HT-29 (cell line): ENCODE measurements around the gene MYCBP2. TPM values are rescaled to one million over a fixed set of nuclear protein-coding genes. Genes with fewer than 3 reads are reported as not detected.
"Not testable (repeated sequence)": the region's sequence is repeated elsewhere in the genome, so short reads cannot be mapped to it uniquely, and the experiment has no call there.

Experiments
- DNase-seq: peaks from one replicate; pipeline ENCODE4 v3.0.0-alpha.2; 2015; ENCODE audit warnings: low spot score
- total RNA-seq: library from RNA; depleted of rRNA; stranded (reverse); fragments of >200 nt; shearing (Covaris generic); gene quantifications from 2 replicates; pipeline ENCODE4 v1.2.3, GENCODE V29; 2014

MYCBP2 gene
- total RNA-seq, 1 experiment from 2014 or later, result 54.9 TPM

DNA sequence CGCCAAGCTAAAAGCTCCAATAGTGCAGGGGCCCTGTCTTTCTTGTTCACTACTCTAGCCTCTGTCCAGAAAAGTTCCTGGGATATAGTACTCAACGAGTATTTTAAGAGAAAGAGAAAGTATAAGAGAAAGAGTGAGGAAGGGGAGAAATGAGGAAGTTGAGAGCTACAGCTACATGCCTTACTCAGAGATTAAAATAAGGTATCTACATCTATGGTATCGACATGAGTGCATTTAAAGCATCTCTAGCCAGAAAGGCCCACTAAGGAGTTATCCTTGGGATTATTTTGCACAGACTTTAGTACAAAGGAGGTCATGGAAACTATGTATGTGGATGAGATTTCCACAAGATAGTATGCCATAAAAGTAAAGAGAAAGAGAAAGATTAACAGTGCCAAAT lies 28.5 kb downstream of the MYCBP2 start:
- no peak for DNase-seq

DNA sequence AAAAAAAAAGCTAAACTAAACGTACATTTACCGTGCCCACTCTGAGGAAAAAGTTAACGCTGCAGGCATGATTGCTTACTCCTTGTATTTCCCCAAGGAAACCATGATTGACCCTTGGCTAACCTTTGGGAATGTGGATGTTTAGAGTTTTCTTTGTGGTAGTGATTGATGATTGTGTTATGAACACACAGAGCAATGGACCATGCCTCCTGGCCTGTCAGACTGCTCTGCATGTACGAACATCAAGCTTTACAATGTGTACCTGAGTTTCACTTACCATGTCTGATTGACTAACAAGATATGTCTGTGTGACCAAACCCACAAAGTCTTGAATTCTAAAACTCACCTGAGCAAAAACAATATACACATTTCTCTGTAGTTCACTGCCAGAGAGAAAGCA lies 35.1 kb downstream of the MYCBP2 start:
- DNase-seq, result no peak

DNA sequence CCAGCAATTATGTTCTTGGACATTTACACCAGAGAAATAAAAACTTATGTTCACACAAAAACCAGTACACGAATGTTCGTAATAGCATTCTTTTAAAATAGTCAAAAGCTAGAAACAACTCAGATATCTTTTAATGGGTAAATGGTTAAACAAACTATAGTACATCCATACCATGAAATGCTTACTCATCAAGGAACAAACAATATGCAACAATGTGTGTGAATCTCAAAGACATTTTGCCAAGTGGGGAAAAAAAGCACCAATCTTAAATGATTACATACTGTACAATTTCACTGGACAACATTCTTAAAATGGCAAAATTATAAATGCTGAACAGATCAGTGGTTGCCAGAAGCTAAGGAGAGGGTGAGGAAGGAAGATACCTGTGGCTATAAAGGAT lies 36.6 kb downstream of the MYCBP2 start:
- no peak for DNase-seq

DNA sequence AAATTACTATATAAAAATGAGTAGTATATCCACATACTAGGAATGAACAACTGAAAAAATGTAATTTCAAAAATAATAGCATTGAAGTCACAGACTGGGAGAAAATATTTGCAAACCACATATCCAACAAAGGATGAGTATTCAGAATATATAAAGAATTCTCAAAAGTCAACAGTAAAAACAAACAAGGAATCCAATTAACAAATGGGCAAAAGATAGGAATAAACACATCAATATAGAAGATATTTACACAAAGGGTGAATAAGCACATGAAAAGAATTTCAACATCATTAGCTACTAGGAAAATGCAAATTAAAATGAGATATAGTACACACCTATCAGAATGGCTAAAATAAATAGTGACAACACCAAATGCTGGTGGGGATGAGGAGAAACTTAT lies 37.0 kb downstream of the MYCBP2 start:
- no peak for DNase-seq

DNA sequence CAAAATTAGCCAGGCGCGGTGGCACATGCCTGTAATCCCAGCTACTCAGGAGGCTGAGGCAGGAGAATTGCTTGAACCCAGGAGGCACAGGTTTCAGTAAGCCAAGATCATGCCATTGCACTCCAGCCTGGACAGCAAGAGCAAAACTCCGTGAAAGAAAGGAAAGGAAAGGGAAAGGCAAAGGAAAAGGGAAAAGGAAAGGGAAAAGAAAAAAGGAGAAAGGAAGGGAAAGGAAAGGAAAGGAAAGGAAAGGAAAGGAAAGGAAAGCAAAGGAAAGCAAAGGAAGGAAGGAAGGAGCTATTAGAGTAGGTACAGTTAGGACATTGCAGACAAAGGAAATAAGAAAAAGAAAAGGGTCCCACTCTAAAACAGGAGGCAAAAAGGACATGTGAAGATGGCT lies 41.3 kb downstream of the MYCBP2 start:
- not testable (repeated sequence) for DNase-seq

DNA sequence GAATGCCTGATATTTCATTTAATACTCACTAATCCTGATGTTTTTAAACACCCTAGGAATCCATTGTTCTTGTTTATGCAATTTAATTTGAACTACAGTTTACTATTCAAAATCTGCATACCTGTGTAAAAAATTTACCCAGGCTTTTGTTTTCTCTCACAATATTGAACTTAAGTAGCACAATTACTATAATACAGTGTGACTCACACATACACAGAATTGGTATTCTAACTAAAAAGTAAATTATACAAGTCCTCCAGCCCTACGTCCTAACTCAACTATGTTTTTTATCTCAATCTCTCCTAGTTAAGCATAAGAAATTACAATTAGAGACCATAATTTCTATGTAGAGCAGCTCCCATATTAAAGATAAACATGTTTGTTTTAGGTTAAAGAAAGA lies 41.8 kb downstream of the MYCBP2 start:
- no peak for DNase-seq

DNA sequence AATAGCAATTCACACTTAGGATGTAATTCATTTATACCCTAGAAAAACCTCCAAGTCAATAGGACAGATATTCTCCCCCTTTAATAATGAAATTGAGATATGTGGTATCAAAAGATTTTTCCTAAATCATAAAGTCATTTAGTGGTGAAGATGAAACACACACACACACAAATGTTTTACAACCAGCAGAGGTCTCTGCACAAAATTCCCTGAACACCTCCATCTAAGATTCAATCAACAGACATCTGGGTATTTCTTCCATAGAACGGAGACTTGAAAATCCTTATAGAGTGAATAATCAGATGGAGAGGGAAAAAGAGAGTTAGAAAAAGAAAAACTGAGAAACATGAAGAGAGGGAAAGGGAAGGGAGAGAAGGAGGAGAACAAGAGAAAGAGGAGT lies 52.8 kb downstream of the MYCBP2 start:
- no peak for DNase-seq

DNA sequence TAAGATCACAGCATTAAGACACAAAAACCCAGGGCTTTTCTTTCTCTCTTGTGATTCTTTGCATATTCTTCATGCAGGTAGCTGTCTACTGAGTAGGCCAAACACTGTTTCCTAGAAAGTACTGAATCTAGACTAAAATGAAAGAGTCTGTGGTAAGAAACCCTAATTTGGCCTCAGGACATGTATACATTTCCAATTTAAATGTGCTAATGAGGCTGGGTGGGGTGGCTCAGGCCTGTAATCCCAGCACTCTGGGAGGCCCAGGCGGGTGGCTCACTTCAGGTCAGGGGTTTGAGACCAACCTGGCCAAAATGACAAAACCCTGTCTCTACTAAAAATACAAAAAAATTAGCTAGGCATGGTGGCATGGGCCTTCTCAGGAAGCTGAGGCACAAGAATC lies 57.8 kb downstream of the MYCBP2 start:
- DNase-seq, result no peak

DNA sequence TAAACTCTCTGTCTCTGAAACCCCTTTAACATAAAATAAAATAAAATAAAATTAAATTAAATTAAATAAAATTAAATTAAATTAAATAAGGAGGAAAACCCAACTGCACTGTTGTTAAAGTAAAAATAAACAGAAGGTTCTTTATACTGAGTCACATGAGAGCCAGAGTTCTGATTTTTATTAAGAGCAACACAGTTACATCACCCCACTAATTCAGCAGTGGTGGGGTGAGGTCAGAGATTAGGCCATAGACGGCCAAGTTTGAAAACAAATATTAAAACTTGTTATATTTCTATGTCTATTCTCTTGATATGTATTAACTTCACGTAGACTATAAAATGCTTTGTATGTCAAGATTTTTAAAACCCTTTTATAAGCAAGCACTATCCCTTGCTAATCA lies 59.5 kb downstream of the MYCBP2 start:
- DNase-seq, result no peak

DNA sequence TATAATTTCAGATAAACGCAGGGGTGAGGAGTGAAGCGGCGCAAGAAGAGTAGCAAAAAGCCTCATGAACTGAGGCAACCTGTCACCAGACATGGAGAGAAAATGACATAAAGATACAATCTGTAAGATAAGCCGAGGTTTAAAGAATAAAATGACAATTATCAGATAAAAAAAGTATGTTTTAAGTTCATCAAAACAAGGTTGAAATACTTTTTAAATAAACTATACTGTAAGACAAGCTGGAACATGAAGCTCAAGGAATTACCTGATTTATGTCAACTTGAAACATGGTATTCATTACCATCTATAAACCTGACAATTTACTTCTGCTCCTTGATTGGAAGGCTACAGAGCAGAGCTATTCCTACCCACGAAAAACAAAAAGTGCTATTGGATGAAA lies 61.6 kb downstream of the MYCBP2 start:
- DNase-seq, result no peak

DNA sequence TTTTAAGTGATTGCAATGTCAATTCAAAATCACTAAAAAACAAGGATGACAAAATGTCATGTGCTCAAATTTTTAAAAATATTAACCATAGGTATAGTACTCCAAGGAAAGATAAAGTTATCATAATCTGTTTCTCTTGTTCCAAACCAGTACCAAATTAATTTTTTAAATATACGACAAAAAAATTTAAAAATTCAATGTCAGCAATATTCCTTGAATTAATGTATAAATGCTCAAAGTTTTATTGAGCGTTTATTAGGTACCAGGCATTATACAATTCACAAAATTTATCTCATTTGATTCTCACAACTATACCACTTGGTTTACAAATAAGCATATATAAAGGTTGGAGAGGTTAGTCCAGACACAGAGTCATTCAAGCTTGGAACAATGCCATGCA lies 64.7 kb downstream of the MYCBP2 start:
- no peak for DNase-seq

DNA sequence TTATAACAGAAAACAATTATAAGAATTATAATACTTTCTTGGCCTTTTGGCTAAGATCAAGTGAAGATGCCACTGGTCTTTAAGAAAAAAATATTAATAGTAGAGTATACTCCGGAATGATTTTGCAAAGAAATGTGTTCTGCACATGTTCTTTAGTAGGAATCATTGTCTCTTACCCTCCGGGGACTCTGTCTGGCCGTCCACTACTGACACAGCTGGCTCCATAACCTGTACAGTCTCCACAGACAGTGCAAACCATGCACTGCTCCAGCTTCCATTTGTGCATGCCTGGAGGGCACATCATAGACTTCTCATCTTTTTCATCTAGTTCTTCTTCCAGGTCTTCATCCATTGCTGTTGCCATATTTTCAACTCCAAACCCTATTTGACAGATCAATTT lies 75.9 kb downstream of the MYCBP2 start:
- DNase-seq, result no peak

DNA sequence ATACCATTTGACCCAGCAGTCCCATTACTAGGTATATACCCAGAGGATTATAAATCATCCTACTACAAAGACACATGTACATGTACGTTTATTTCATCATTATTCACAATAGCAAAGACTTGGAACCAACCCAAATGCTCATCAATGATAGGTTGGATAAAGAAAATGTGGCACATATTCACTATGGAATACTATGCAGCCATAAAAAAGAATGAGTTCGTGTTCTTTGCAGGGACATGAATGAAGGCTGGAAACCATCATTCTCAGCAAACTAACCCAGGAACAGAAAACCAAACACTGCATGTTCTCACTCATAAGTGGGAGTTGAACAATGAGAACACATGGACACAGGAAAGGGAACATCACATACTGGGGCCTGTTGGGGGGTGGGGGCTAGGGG lies 81.7 kb downstream of the MYCBP2 start:
- DNase-seq, result not testable (repeated sequence)

DNA sequence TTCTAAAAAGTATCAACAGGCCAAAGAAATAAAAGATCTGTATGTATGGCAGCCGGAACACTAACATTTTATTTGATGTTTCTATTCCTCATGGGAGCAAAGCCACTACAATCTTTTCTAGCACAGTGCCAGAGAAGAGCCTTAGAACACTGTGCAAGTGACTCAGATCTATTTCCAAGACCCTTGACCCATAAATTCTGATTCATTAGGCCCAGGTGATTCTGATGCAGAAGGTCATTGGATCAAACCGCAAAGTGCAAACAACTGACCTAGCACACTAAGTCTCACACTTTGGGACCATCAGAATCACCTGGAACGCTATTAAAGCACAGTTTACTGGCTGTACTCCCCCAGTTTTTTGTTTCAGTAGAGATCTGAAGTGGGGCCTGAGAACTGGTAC lies 87.6 kb downstream of the MYCBP2 start:
- peak; percentile 14 for DNase-seq

DNA sequence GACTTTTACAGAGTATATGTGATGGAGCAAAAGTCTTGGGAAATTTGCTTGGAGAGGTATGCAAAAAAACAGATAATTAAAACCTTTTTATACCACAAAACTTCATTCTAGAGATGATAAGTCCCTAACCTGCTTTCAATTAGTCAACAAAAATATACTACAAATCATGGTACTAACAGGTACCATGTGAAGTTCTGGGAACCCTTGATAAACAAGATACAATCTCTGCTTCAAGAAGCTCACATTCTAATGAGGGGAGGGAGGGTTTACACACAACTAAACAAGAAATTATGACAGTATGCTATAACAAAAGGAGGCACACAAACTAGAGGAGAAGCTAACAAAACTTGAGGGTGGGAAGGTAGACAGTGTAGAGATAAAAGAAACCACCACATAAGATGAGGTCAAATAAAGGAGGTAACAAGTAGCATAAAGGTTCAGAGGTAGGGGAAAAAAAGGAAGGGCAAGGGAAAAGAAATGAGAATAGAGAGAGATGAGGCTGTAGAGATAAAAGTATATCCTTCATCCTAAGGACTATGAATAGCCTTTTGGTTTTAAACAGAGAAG lies 91.4 kb downstream of the MYCBP2 start:
- DNase-seq, result no peak

DNA sequence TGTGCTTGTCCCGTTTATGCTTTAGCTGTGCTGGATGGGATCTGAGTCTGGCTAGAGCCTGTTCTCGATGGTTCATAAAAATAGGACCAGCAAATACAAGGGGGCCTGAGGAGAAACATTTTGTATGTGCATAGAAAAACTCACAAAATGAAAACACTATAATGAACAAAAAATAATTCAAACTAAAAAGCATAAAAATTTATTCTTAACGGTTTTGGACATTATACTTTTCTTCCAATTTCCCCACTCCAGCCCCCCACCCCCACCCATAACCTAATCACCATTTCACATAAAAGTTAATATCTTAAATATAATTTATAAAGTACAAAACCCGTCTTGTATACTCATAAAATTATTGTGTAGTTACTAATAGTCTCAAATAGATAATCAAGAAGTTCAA lies 93.7 kb downstream of the MYCBP2 start:
- DNase-seq, result no peak

DNA sequence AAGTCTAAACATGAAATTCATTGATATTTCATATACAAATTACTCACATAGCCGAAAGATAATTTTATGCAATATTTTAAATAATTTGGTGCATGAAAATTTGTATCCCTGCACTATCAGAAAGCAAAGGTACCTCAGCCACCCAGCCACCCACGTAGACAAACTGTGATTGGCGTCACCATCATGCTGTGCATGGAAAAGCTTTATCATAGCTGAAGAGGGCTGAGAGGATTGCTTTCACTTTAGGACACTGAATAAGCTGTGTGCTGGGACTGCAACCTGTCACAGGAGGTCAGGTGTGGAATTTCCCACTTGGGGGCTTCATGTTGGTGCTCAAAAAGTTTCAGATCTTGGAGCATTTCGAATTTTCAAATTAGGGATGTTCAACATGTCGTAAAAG lies 96.3 kb downstream of the MYCBP2 start:
- no peak for DNase-seq

DNA sequence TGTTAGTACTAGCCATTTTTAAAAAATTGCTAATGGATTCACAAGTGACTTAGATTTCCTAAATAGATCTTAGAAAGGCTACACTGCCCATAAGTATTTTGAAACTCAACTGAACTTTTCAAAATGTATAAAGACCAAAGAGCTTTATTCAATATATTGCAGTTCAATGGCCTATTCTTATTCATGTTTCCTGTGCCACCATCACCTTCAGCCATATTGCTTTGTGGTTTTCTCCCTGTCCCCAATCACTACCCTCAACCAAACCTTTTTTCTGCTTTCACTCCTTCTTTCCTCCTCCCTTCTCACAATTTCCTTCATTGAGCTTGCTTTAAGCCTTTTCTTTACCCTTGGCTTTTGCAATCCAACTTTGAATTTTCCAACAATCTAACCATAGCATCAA lies 100.9 kb downstream of the MYCBP2 start:
- DNase-seq, result no peak

DNA sequence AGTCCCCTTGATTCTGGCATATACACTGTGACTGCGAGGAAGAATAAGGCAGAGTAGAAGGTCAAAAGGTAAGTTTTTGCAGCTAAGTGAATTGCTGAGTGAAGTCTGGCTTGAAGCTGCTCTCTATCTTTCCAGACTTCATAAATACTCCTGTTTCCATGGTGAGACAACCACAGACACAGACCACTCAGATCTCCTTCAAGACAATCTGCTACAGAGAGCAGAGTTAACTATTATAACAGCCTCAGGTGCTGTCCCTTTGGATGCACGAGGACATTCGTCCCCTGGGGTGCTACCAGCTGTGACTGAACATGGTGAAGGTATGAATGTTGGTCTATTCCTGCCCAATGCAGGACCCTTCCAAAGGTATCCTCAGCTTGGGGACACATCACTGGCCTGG lies 104.0 kb downstream of the MYCBP2 start:
- no peak for DNase-seq

DNA sequence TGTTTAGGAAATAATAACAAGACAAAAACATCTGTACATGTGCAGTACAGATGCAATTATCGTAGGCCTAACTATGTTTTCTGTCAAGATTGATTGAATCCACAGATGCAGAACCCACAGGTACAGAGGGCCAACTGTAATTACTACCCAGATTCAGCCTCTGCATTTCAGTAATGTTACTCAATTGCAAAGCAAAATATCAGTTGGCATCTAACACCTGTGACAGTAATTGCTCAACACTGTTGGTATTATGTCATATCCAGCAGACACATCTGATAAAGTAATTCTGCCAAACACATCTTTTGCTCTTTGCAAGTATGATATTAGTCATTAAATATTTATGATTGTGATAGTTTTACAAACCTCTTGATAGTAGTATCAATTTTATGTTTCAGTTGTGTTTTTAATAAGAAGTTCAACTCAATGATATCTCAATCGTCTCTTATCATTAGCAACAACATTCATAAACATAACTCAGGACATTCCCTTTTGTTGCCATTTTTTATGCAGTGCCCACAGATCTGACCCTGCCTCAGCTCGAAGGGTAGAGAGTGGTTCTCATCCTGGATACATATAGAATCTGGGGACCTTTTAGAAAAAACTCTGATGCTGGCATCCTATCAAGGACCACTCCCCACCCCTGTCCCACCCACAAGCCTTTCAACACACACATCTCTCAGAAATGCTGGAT lies 104.7 kb downstream of the MYCBP2 start:
- DNase-seq, result no peak

DNA sequence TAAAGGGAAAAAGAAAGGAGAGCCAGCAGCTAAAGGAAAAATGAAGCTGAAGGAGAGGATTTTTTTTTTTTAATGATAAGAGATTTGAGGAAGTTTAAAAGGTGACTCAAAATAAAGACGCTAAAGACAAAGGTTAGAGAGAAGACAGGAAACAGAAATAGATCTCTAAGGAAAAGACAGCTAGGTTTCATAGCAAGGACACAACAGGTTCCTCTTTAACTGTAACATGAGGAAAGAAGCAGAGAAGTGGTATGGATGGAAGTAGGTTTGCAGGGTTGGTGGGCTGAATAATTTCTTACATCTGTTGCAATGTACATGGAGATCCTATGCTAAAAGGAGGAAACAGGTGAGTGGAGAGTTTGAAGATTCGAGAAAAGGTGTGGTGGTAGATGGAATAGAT lies 107.5 kb downstream of the MYCBP2 start:
- no peak for DNase-seq

DNA sequence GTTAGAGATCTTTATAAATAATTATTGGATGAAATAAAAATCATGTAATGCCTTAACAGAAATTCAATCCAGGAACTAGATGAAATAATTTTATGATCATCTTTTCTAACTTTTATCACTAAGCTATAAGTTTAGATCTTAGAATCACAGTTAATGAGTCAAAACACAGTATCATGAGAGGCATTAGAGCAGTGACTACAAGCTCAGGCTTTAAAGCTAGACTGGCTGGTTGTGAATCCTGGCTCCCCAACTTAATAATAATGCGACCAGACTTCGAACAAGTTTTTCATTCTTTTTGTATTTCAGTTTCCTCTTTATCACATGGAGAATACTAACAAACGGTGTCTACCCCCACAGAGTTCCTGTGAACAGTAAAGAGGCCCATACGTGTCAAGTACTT lies 108.6 kb downstream of the MYCBP2 start:
- DNase-seq, result no peak

DNA sequence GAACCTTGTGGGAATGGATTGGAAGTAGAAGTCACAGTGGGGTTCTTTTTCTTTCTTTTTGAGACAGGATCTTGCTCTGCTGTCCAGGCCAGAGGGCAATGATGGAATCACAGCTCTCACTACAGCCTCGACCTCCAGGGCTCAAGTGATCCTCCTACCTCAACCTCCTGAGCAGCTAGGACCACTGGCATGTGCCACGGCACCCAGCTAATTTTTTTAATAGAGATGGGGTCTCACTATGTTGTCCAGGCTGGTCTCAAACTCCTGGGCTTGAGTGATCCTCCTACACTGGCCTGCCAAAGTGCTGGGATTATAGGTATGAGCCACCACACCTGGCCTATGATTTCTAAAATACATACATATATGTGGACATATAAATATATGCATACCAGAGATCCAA lies 111.4 kb downstream of the MYCBP2 start:
- DNase-seq, result no peak

DNA sequence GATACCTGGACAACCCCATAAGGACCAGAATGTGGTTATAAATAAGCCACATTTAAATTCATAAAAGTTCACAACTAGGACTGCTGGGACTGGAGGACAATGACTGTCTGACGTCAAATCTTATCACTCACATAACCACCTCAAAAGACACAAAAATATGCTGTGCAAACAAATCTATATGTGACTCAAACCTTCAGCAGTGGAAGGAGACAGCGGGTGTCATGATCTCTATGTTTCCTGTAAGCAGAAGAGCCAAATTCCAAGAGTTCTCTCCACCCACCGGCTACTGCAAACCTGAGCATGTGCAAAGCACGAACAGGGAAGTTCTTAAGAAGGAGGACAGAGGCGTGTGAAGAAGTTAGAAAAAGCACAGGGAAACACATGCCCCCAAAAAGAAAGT lies 113.2 kb downstream of the MYCBP2 start:
- no peak for DNase-seq
